Cerebellar nuclear complex (tissue), 1 donor: ENCODE data around the gene CEMIP.
A peak's percentile ranks its signal among the peaks of the same experiment; 100 is the strongest.

Experiments used
- DNase-seq, 2 experiments: peaks; one replicate each; lab custom pipeline; 2025; lab: John Stamatoyannopoulos, UW

The CEMIP gene

GRCh38 chr15:80823995-80824394 is 44.8 kb downstream of the CEMIP start:
- DNase-seq: no peak

DNA sequence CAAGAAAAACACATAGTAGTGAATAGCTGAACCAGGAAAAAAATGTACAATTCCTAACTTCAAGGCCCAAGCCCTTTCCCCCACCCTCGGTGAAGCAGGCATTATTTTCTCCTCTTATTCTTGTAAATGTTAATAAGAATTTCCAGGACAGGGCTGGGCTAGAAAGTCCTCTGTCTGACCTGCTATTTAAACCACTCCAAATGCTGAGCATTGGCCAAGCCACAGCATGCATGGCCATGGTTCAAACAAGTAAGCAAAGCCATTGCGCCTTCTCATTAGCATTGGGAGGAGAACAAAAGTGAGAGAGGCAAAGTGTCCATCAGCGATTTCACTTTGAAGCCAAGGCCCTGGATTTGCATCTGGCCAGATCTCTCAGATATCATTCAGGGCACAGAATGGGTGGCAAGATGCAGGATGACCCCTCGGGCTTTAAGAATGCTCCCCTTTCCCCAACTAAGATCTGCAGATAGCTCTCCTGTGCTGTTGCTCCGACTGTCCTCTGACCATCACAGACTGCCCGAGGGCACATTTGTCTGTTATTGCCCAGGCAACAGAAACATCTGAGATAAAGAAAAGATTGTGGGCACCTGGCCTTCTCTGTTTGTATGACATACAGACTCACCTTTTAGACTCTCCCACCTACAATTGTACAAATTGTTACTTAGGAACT is 46.3 kb downstream of the CEMIP start:
- peak; percentile 8 to 21 for DNase-seq

DNA sequence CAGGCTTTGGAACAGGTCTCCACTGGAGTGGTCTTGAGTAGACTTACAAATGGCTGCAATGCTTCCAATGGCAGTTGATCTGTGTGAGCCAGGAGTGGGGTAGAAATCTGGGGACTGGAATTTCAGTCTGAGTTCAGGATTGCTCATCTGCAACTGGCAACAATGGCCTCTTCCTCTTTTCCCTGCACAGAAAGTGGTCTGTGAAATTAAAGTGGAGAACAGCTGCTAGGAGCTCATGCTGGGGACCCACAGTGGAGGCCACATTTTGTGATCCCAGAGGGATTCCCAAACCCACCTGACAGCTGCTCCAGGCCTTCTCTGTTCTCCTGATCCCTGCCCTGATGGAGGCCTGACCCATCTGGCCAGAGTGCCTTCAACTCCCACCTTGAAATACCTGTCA is 49.6 kb downstream of the CEMIP start:
- no peak for DNase-seq

- DNase-seq: no peak
These were observed 51.5 kb downstream of the CEMIP start for GRCh38 chr15:80830677-80831076.

DNA sequence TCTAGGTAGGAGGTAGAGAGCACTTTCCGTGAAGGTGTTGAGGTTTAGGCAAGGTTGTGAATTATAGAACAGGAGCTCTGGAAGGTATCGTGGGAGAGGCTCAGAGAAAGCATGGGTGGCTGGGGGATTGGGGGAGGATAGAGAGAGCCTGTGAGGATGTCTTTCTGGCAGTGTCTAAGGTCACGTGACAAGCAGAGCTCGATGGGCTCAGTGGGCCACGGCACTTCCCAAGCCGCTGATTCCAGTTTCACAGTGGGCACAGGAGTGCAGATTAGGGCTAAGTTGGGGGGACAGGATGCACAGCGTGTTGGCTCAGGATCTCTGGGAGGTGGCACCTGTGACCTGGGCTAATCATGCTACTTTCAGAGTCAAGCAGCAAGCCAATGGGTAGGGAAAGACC is 52.0 kb downstream of the CEMIP start:
- DNase-seq: no peak

DNA sequence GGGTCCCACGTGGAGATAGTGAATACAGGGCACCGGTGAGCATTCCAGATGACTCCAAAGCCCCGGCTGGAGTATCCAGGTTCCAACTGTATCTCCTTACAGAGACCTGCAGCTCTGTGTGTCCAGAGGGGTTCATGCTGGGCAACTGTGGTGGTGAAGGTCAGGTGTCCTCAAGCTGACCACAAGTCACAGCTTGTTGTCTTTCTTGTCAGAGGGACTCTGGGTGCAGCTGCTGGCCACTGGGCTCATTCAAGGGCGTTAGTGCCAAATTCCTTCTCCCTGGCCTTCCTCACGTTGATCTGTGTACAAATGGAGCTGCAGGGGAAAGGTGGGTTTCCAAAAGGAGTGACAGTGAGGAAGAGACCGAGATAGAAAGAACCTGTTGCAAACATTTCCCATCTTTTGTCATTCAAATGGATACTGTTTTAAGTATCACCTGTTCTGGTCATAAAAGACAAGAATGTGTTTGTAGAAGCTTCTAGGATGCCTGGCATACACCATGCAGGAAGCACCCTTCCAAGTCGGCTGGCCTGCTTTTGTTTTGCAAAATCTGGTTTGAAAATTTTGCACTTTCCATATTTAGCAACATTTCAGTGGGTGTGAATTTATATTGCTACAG is 52.5 kb downstream of the CEMIP start:
- no peak for DNase-seq

- no peak for DNase-seq
These were observed 53.5 kb downstream of the CEMIP start for GRCh38 chr15:80832686-80833085.

DNA sequence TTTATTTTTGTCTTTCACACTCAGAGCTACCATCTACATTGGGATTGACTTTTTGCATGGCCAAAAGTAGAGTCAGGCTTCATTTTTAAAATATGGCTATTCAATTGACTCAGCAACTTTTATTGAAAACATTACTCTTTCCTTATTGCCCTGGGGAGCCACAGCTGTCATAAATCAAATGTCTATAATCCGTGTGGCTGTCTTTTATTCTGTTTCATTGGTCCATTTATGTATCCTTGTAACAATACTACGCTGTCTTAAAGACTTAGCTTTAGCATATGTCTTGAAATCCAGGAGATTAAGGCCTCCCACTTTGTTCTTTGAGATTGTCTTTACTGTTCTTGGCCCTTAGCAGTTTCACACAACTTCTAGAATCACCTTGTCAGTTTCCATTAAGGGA is 55.2 kb downstream of the CEMIP start:
- DNase-seq: no peak

GRCh38 chr15:80834906-80835305 is 55.7 kb downstream of the CEMIP start:
- no peak for DNase-seq

GRCh38 chr15:80835336-80835735 is 56.2 kb downstream of the CEMIP start:
- DNase-seq: no peak

DNA sequence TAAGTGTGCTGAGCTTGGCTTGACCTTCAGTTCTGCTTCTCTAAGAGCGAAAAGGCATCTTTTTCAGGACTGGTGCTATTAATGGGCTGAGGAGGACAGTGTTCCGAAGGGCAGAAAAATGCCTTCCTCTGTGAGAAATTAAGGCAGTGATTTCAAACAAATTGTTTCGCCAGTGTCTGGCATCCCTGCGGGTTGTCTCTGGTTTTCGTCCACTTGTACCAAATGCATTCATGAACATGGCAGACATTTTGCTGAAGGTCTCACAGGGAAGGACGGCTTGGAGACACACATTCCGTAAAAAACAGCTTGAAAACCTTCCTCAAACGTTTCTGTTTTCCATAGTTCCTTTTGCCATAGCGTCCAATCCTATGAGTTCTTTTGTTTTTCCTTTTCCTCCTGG is 57.1 kb downstream of the CEMIP start:
- DNase-seq: no peak

DNA sequence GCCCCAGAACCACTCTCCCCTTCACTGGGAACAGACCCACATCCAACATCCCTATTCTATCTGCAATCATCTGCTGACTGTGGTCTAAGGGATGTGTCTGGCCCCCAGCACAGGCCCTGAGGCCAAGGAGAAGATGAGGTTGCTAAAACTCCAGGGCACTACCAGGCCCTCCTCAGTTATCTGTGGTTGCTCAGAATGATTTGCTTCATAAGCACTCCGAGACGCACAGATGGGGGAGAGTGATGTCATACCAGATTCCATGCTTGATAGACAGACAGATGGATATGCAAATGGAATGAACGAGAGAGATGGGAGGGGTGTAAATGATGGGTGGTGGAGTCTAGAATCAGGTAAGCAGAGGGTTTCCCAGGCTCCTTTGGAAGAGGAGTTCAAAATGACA is 57.8 kb downstream of the CEMIP start:
- no peak for DNase-seq

- no peak for DNase-seq
These were observed 58.8 kb downstream of the CEMIP start for GRCh38 chr15:80838012-80838411.

DNA sequence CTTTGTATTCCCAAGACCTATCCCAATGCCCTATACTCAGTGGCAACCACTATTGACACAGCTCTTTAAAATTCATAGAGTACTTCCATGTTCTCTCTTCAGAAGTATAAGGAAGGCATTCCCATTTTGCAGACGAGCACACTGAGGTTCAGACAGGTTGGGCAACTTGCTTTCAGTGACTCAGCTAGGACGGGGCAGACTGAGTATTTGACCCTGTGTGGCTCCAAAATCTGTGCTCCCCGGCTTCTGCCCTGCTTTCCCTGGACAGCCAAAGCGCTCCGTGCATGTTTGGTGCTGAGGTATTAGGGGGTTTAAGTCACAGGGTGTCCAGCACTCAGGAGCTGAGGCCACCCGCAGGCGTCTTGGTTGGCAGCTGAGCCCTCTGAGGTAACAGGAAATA is 59.5 kb downstream of the CEMIP start:
- no peak for DNase-seq

DNA sequence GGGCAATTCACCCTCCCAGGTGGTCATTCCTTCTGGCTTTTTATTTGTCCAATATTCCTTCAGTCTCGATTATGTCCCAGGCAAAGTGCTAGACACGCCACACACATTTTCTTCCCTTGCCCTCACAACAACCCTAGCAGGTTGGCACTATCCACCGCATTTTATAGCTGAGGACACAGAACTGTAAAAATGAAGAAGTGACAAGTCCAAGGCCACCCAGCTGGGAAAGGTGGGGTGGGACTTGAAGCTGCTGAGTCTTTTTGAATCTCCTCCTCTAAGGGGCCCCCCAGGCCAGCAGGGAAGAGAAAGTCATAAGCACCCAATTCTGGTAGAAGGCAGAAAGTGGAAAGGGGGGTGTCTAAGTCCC is 60.6 kb downstream of the CEMIP start:
- no peak for DNase-seq

GRCh38 chr15:80840182-80841130 is 61.3 kb downstream of the CEMIP start:
- no peak for DNase-seq

DNA sequence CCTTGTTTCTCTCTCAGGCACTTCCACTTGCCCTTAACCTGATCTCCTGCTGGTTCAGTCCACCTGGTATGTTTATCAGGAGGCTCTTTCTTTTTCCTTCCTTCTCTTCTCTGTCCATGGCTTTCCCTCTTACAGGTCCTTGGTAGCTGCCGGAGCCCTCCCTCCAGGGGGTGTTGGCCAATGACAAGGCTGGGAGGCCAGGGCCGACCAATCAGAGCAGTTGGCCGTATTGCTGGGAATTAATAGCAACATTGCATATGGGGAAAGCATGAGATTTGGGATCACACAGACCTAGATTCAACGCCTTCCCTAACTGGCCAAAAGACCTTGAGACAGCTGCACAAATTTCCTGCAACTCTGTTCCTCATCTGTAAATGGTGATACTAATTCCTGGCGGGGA is 62.4 kb downstream of the CEMIP start:
- no peak for DNase-seq

DNA sequence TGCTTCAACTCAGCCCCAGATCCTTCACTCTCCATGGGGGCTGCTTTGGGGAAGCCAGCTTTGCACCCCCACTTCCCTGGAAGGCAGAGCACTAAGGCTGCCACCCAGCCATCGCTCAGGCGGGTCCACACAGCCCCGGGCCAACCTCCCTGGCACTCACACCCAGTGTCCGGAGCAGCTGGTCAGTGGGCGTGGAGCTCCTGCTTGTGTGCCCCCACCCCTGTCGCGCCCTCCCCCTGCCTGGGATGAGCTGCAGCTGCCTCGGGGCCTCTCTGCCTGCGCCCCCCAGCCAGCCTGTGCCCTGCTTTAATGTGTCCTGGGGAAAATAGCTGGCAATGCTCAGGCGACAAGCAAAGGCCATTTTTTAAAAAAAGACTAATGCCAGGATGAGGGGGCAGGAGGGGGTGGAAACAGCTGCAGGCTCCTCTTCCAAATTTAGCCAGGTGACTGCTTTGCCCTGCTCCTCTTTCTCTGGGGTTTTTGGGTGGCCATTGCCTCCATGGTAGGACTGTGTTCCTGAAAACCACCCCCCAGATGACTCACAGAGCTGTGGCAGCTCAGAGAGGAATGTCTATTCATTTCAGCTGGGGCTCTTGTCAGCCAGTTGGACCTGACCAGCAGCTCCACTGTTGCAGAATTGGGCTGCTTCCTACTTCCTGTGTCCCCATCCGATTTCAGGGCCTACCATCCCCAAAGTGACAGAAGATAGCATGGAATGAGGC is 65.0 kb downstream of the CEMIP start:
- no peak for DNase-seq

- no peak for DNase-seq
These were observed 67.1 kb downstream of the CEMIP start for GRCh38 chr15:80846031-80846815.

DNA sequence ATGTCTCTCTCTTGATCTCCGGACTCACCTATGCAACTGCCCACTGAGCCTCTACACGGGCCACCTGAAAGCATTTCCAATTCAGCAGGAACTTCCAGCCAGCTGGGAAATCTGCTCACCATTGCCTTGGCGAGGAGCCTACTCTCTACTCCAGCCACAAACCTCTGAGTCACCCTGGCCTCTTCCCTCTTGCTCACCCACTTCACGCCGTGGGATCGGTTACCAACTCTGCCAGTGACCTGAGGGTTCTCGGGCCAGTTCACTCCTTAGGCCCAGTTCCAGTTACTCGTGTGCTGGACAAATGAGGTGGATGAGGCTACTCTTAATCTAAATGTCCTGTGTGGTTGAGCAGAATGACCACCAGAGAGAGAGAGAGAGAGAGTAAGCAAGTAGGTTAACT is 70.1 kb downstream of the CEMIP start:
- DNase-seq: no peak

DNA sequence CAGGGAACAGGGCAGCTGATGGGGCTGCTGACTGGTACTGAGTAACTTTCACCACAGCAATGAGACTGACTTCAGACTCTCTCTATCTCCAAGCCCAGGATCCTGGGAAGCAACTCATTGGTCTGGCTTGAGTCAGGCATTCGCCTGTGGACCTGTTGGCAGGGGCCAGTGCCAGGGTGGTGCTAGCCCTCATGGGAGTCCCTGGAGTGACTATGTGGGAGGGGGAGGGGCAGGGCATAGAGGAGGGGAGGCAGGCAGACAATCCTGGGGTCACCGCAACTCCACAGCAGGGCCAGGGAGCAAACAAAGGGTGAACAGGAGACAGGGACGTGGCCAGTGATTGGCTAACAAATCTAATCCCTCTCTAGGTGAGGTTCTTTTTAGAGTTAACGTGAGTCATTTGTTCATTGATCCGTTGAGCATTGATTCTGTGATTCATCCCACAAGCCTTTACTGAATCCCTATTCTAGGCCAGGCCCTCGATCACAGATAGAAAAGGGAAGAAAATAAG is 71.8 kb downstream of the CEMIP start:
- DNase-seq: no peak
